Hematopoietic multipotent progenitor cell treated with erythropoietin and hydrocortisone succinate and interleukin-3 and kit ligand, for 8 days (in vitro differentiated cells): Measurements from ENCODE around the gene HECTD2.
"Not testable (repeated sequence)": the region's sequence is repeated elsewhere in the genome, so short reads cannot be mapped to it uniquely, and the experiment has no call there.

Source experiments
- DNase-seq: peaks from one replicate; pipeline ENCODE4 v3.0.0-alpha.2; 2015

The HECTD2 gene

GRCh38 chr10:91479583-91479982 lies 69.4 kb downstream of the HECTD2 start:
- no peak for DNase-seq

GRCh38 chr10:91487911-91488582 lies 77.9 kb downstream of the HECTD2 start:
- no peak for DNase-seq

GRCh38 chr10:91493313-91493712 lies 83.2 kb downstream of the HECTD2 start:
- DNase-seq = peak; percentile 13

GRCh38 chr10:91495402-91495801 lies 85.3 kb downstream of the HECTD2 start:
- no peak for DNase-seq

GRCh38 chr10:91496016-91496415 lies 85.9 kb downstream of the HECTD2 start:
- no peak for DNase-seq

- DNase-seq = no peak
Observed at GRCh38 chr10:91511549-91512330, 101.6 kb downstream of the HECTD2 start.

- no peak for DNase-seq
Observed at GRCh38 chr10:91512458-91512857, 102.3 kb downstream of the HECTD2 start.

- no peak for DNase-seq
Observed at GRCh38 chr10:91513598-91514424, 103.7 kb downstream of the HECTD2 start.

GRCh38 chr10:91514787-91515186 lies 104.6 kb downstream of the HECTD2 start:
- DNase-seq = no peak

- DNase-seq = no peak
Observed at GRCh38 chr10:91517394-91517793, 107.2 kb downstream of the HECTD2 start.

- no peak for DNase-seq
Observed at GRCh38 chr10:91519899-91520514, 109.9 kb downstream of the HECTD2 start.

- DNase-seq = no peak
Observed at GRCh38 chr10:91520661-91521060, 110.5 kb downstream of the HECTD2 start.

GRCh38 chr10:91521439-91521838 lies 111.3 kb downstream of the HECTD2 start:
- no peak for DNase-seq

GRCh38 chr10:91525896-91526712 lies 116.0 kb downstream of the HECTD2 start:
- DNase-seq = no peak

GRCh38 chr10:91528080-91528479 lies 117.9 kb downstream of the HECTD2 start:
- no peak for DNase-seq

- DNase-seq = no peak
Observed at GRCh38 chr10:91528768-91529167, 118.6 kb downstream of the HECTD2 start.

- DNase-seq = not testable (repeated sequence)
Observed at GRCh38 chr10:91534789-91535188, 124.6 kb downstream of the HECTD2 start.

- no peak for DNase-seq
Observed at GRCh38 chr10:91536111-91536510, 126.0 kb downstream of the HECTD2 start.

GRCh38 chr10:91536733-91537132 lies 126.6 kb downstream of the HECTD2 start:
- no peak for DNase-seq

GRCh38 chr10:91537614-91538383 lies 127.7 kb downstream of the HECTD2 start:
- DNase-seq = no peak

- no peak for DNase-seq
Observed at GRCh38 chr10:91539930-91540329, 129.8 kb downstream of the HECTD2 start.
